Umbilical cord (tissue), 2 donors: ENCODE results near the gene DCUN1D1. TPM values are rescaled to one million over a fixed set of nuclear protein-coding genes. Genes with fewer than 3 reads are reported as not detected.

ENCODE experiments used
- DNase-seq: peaks from one replicate; pipeline ENCODE4 v3.0.0-alpha.2; 2015; ENCODE audit warnings: low spot score
- total RNA-seq: library from RNA; depleted of rRNA; stranded (reverse); fragments of >200 nt; gene quantifications from one replicate; pipeline ENCODE4 v1.2.3, GENCODE V29; 2014; ENCODE audit warnings: low replicate concordance; ENCODE audit not compliant: insufficient read depth

DCUN1D1 gene
- total RNA-seq, 1 donor from 2014 or later, result 39.7 TPM

- no peak for DNase-seq
Measured at GRCh38 chr3:182892226-182892625, 88.1 kb downstream of the DCUN1D1 start.

GRCh38 chr3:182891364-182891763 is 89.0 kb downstream of the DCUN1D1 start:
- DNase-seq, result no peak

GRCh38 chr3:182889948-182890629 is 90.2 kb downstream of the DCUN1D1 start:
- DNase-seq, result no peak

Other genes starting within 250 kb of the DCUN1D1 start
- 143 TPM for gene ATP11B, start 187.0 kb downstream of the DCUN1D1 start, total RNA-seq
- gene MCCC1, start 119.0 kb upstream of the DCUN1D1 start, total RNA-seq, result 14.0 TPM
- gene LAMP3, start 182.2 kb upstream of the DCUN1D1 start, total RNA-seq, result 0.96 TPM